ENCODE data around the gene SPATA17. TPM values are rescaled to one million over a fixed set of nuclear protein-coding genes. Genes with fewer than 3 reads are reported as not detected.

The SPATA17 gene
- polyA plus RNA-seq, 2 donors, result 0.04 to 0.13 TPM

DNA sequence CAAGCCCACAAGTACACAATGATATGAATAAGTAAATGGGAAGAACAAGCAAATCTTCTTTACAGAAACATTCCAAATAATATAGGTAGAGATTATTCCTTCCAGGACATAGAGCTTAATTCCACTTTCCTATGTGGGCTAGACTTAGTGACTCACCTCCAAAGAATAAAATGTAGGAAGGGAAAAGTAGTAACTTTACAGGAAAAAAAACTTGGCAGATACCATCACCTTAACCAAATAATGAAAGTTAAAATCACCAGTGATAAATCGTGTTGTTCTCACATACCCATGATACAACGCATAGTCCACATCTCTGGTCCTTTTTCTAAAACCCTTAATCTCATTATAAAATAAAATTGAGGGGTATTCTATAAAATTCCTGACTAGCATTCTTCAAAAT is 260.8 kb downstream of the SPATA17 start:
- Histone ChIP-seq H3K27me3 (ENCODE audit: control insufficient read depth in 1 of 2, insufficient read depth in 2 of 2, low read length in 2 of 2) (no peaks in the 10 kb centered on the region), H3K4me3 (ENCODE audit: low read depth in 1 of 2, low read length in 2 of 2) (no peak overlapping the region), H3K4me1 (ENCODE audit: control insufficient read depth in 2 of 2, insufficient read depth in 2 of 2, low read length in 1 of 2) (no peaks in the 10 kb centered on the region), H3K36me3 (ENCODE audit: control insufficient read depth in 2 of 2, insufficient read depth in 2 of 2, low read length in 1 of 2) (no peaks in the 10 kb centered on the region), H3K9me3 (ENCODE audit: control insufficient read depth in 2 of 2, insufficient read depth in 1 of 2, low read depth in 1 of 2, low read length in 1 of 2) (no peaks in the 10 kb centered on the region), H3K27ac (ENCODE audit: low read depth in 2 of 2, low read length in 1 of 2) (no peak overlapping the region)
- 82 to 87% methylated on average over 2 of the region's 2 CpGs for WGBS, 2 donors

DNA sequence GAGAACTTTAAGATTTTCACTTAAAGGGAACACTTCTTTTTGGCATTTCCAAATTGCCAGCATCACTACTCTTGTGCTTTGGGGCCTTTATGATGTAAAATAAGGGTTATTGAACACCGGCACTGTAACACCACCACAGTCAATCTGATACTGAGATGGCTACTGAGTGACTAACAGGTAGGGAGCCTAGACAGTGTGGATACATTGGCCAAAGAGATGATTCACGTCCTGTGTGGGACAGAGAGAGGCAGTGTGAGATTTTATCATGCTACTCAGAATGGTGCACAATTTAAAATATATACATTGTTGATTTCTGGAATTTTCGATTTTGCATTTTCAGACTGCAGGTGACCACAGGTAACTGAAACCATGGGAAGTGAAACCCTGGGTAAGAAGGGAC is 261.6 kb downstream of the SPATA17 start:
- H3K9me3 ChIP-seq (ENCODE audit: control insufficient read depth in 2 of 2, insufficient read depth in 1 of 2, low read depth in 1 of 2, low read length in 1 of 2), result no peaks in the 10 kb centered on the region
- no peaks in the 10 kb centered on the region for H3K36me3 ChIP-seq (ENCODE audit: control insufficient read depth in 2 of 2, insufficient read depth in 2 of 2, low read length in 1 of 2)
- no peak overlapping the region for H3K27ac ChIP-seq (ENCODE audit: low read depth in 2 of 2, low read length in 1 of 2)
- no peaks in the 10 kb centered on the region for H3K27me3 ChIP-seq (ENCODE audit: control insufficient read depth in 1 of 2, insufficient read depth in 2 of 2, low read length in 2 of 2)
- no peaks in the 10 kb centered on the region for H3K4me1 ChIP-seq (ENCODE audit: control insufficient read depth in 2 of 2, insufficient read depth in 2 of 2, low read length in 1 of 2)
- H3K4me3 ChIP-seq (ENCODE audit: low read depth in 1 of 2, low read length in 2 of 2), result no peak overlapping the region
- WGBS, 2 donors, result 74 to 77% methylated on average over 3 of the region's 3 CpGs

DNA sequence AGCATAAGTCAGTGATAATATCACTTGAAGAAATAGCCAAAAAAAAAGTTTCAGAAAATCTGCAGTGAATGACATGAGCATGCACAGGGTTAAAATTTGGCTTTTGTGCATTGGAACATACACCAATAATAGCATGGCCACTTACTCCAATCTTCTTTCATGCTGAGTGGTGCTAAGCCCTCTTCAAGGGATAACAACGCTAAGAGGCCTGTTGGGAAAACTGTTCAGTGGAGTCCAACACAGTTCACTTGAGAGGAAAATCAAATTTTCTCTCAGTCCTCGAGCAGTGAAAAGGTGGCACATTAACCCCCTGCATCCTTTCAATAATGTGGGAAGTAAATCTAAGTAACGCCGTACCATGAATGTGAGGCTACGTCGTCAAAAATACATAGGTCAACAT is 264.7 kb downstream of the SPATA17 start:
- no peak overlapping the region for H3K27ac ChIP-seq (ENCODE audit: low read depth in 2 of 2, low read length in 1 of 2)
- 73 to 76% methylated on average over 6 of the region's 6 CpGs for WGBS, 2 donors
- no peaks in the 10 kb centered on the region for H3K27me3 ChIP-seq (ENCODE audit: control insufficient read depth in 1 of 2, insufficient read depth in 2 of 2, low read length in 2 of 2)
- H3K4me1 ChIP-seq (ENCODE audit: control insufficient read depth in 2 of 2, insufficient read depth in 2 of 2, low read length in 1 of 2), result no peaks in the 10 kb centered on the region
- no peaks in the 10 kb centered on the region for H3K36me3 ChIP-seq (ENCODE audit: control insufficient read depth in 2 of 2, insufficient read depth in 2 of 2, low read length in 1 of 2)
- H3K9me3 ChIP-seq (ENCODE audit: control insufficient read depth in 2 of 2, insufficient read depth in 1 of 2, low read depth in 1 of 2, low read length in 1 of 2), result no peaks in the 10 kb centered on the region
- H3K4me3 ChIP-seq (ENCODE audit: low read depth in 1 of 2, low read length in 2 of 2), result no peak overlapping the region

DNA sequence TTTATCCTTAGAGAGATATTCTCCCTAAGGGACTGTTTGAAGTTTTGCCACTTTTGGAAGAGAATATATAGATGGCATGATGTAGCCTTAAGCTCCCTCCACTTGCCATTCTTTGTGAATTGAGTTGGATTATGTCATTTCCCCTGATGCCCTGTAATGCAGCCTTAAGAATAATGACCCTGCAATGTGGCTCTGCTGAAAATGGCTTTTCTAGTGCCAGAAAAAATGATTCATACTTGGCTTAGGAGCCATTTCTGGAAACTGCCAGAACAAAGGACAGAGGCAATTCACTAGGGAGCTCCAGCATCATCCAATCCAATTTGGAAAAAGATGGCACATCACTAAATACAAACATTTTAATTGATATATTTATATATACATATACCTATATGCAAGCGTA is 265.3 kb downstream of the SPATA17 start:
- Histone ChIP-seq H3K36me3 (ENCODE audit: control insufficient read depth in 2 of 2, insufficient read depth in 2 of 2, low read length in 1 of 2) (no peaks in the 10 kb centered on the region), H3K27ac (ENCODE audit: low read depth in 2 of 2, low read length in 1 of 2) (no peak overlapping the region)
- 77 to 78% methylated on average over 1 of the region's 1 CpG for WGBS, 2 donors

DNA sequence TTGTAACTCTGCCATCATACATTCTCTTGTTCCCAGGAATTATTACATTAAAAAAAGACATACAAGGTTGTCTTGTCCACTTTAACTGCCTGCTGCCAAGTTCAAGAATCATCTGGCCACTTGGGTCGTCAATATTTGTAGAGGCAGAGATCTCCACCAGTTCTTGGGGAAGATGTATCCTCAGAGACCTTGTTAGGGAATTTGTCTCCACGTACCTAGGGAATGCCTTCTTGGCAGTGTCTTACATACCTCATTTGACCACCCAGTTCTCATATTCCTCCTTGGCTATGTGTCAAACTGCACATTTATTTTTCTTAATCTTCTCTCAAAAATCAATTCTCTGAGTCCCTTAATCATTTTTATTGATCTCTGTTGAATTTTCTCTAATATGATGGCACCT is 266.0 kb downstream of the SPATA17 start:
- 54 to 63% methylated on average over 2 of the region's 2 CpGs for WGBS, 2 donors
- no peaks in the 10 kb centered on the region for H3K36me3 ChIP-seq (ENCODE audit: control insufficient read depth in 2 of 2, insufficient read depth in 2 of 2, low read length in 1 of 2)
- H3K4me3 ChIP-seq (ENCODE audit: low read depth in 1 of 2, low read length in 2 of 2), result no peak overlapping the region

More for the DNA sequence above, 265.3 kb downstream of the SPATA17 start:
- no peaks in the 10 kb centered on the region for H3K27me3 ChIP-seq (ENCODE audit: control insufficient read depth in 1 of 2, insufficient read depth in 2 of 2, low read length in 2 of 2)
- no peaks in the 10 kb centered on the region for H3K9me3 ChIP-seq (ENCODE audit: control insufficient read depth in 2 of 2, insufficient read depth in 1 of 2, low read depth in 1 of 2, low read length in 1 of 2)
- no peaks in the 10 kb centered on the region for H3K4me1 ChIP-seq (ENCODE audit: control insufficient read depth in 2 of 2, insufficient read depth in 2 of 2, low read length in 1 of 2)
- no peak overlapping the region for H3K4me3 ChIP-seq (ENCODE audit: low read depth in 1 of 2, low read length in 2 of 2)

DNA sequence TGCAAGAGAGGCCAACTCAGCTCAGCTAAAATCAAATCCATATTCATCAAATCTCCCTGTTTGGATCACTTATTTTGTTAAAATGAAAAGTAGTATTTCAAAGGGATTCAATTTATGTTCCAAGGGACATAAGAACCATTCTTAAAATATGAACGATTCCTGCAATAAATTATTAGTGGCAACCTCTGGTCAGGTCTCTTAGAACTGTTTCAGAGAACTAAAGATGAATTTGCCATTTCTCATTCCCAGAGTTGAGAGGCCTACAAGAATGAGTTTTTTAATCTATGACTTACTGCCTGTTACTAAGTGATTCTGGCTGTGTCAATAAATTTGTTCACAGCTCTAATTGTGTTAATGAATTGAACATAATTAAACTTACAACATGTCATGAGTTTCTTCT is 268.5 kb downstream of the SPATA17 start:
- H3K4me1 ChIP-seq (ENCODE audit: control insufficient read depth in 2 of 2, insufficient read depth in 2 of 2, low read length in 1 of 2), result no peaks in the 10 kb centered on the region
- 65 to 78% methylated on average over 1 of the region's 1 CpG for WGBS, 2 donors
- no peak overlapping the region for H3K4me3 ChIP-seq (ENCODE audit: low read depth in 1 of 2, low read length in 2 of 2)
- no peaks in the 10 kb centered on the region for H3K36me3 ChIP-seq (ENCODE audit: control insufficient read depth in 2 of 2, insufficient read depth in 2 of 2, low read length in 1 of 2)
- H3K27me3 ChIP-seq (ENCODE audit: control insufficient read depth in 1 of 2, insufficient read depth in 2 of 2, low read length in 2 of 2), result no peaks in the 10 kb centered on the region
- H3K27ac ChIP-seq (ENCODE audit: low read depth in 2 of 2, low read length in 1 of 2), result no peak overlapping the region
- H3K9me3 ChIP-seq (ENCODE audit: control insufficient read depth in 2 of 2, insufficient read depth in 1 of 2, low read depth in 1 of 2, low read length in 1 of 2), result no peaks in the 10 kb centered on the region

More for the DNA sequence above, 266.0 kb downstream of the SPATA17 start:
- H3K27me3 ChIP-seq (ENCODE audit: control insufficient read depth in 1 of 2, insufficient read depth in 2 of 2, low read length in 2 of 2), result no peaks in the 10 kb centered on the region
- no peak overlapping the region for H3K27ac ChIP-seq (ENCODE audit: low read depth in 2 of 2, low read length in 1 of 2)
- no peaks in the 10 kb centered on the region for H3K4me1 ChIP-seq (ENCODE audit: control insufficient read depth in 2 of 2, insufficient read depth in 2 of 2, low read length in 1 of 2)
- no peaks in the 10 kb centered on the region for H3K9me3 ChIP-seq (ENCODE audit: control insufficient read depth in 2 of 2, insufficient read depth in 1 of 2, low read depth in 1 of 2, low read length in 1 of 2)

DNA sequence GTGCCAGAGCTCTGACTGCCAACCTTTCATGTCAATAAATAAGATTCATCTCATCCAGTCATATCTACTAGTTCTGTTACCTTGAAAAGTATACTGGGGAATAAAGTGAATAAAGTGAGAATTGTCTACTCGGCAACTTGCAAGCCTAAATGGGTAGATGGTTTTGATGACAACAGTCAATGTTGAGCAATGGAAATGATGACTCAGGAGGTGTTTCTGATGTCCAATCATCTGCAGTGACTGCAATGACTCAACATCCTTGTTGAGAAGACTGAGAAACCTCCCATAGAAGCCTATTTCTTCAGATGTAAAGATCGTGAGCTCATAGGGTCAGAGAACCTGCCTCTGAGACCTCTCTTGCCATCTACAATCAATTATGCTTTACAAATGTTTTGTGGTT is 276.4 kb downstream of the SPATA17 start:
- no peak overlapping the region for H3K4me3 ChIP-seq (ENCODE audit: low read depth in 1 of 2, low read length in 2 of 2)
- no peaks in the 10 kb centered on the region for H3K4me1 ChIP-seq (ENCODE audit: control insufficient read depth in 2 of 2, insufficient read depth in 2 of 2, low read length in 1 of 2)

DNA sequence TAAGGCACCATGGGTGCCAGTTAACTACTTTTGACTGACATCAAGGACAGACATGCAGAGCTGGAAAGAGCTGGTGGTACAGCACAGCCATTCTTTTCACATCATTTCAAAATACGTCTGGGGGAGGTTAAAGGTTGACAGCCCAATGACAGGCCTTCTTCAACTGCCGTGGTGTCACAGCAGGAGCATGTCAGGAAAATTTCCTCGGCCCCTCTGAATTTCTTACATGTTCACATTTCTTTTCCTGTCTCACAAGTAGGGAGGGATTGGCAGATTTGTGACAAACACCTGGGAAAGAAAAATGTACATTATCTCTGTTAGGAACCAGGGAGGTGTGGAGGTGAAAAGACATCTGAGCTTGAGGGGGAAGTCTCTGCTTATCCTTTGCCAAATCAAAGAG is 279.1 kb downstream of the SPATA17 start:
- WGBS, 2 donors, result 53 to 54% methylated on average over 3 of the region's 3 CpGs
- no peaks in the 10 kb centered on the region for H3K4me1 ChIP-seq (ENCODE audit: control insufficient read depth in 2 of 2, insufficient read depth in 2 of 2, low read length in 1 of 2)
- H3K36me3 ChIP-seq (ENCODE audit: control insufficient read depth in 2 of 2, insufficient read depth in 2 of 2, low read length in 1 of 2), result no peaks in the 10 kb centered on the region
- H3K27me3 ChIP-seq (ENCODE audit: control insufficient read depth in 1 of 2, insufficient read depth in 2 of 2, low read length in 2 of 2), result no peaks in the 10 kb centered on the region
- H3K4me3 ChIP-seq (ENCODE audit: low read depth in 1 of 2, low read length in 2 of 2), result no peak overlapping the region
- no peaks in the 10 kb centered on the region for H3K9me3 ChIP-seq (ENCODE audit: control insufficient read depth in 2 of 2, insufficient read depth in 1 of 2, low read depth in 1 of 2, low read length in 1 of 2)
- no peak overlapping the region for H3K27ac ChIP-seq (ENCODE audit: low read depth in 2 of 2, low read length in 1 of 2)

More for the DNA sequence above, 276.4 kb downstream of the SPATA17 start:
- no peaks in the 10 kb centered on the region for H3K36me3 ChIP-seq (ENCODE audit: control insufficient read depth in 2 of 2, insufficient read depth in 2 of 2, low read length in 1 of 2)
- H3K27me3 ChIP-seq (ENCODE audit: control insufficient read depth in 1 of 2, insufficient read depth in 2 of 2, low read length in 2 of 2), result no peaks in the 10 kb centered on the region
- H3K27ac ChIP-seq (ENCODE audit: low read depth in 2 of 2, low read length in 1 of 2), result no peak overlapping the region
- WGBS, 2 donors, result 83 to 89% methylated on average over 2 of the region's 2 CpGs
- no peaks in the 10 kb centered on the region for H3K9me3 ChIP-seq (ENCODE audit: control insufficient read depth in 2 of 2, insufficient read depth in 1 of 2, low read depth in 1 of 2, low read length in 1 of 2)

DNA sequence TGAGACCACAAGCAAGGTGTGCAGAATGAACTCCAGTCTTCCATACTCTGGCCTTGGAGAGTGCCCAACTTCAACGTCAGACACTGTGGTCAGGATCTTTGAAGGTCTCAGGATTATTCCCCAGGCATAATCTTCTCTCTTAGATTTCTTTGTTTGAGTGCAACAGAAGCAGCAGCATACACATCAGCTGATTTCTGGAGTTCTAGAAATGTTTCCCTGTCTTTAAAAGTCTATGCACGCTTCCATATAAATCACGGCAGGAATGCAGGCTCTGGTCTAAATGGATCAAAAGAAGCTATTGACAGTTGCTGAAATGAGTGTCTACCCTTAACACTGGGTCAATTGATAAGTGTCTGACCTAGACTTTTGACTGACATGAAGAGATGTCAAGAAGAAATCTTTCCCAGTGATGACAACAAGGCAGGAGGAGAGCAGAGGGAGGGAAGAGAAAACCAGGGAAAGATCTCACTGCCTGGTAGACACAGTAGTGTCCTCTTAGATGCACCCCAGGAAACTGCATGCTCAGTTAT is 279.7 kb downstream of the SPATA17 start:
- H3K4me1 ChIP-seq (ENCODE audit: control insufficient read depth in 2 of 2, insufficient read depth in 2 of 2, low read length in 1 of 2), result no peaks in the 10 kb centered on the region
- 71 to 75% methylated on average over 3 of the region's 3 CpGs for WGBS, 2 donors
- no peaks in the 10 kb centered on the region for H3K9me3 ChIP-seq (ENCODE audit: control insufficient read depth in 2 of 2, insufficient read depth in 1 of 2, low read depth in 1 of 2, low read length in 1 of 2)
- no peak overlapping the region for H3K27ac ChIP-seq (ENCODE audit: low read depth in 2 of 2, low read length in 1 of 2)
- H3K4me3 ChIP-seq (ENCODE audit: low read depth in 1 of 2, low read length in 2 of 2), result no peak overlapping the region
- no peaks in the 10 kb centered on the region for H3K27me3 ChIP-seq (ENCODE audit: control insufficient read depth in 1 of 2, insufficient read depth in 2 of 2, low read length in 2 of 2)
- H3K36me3 ChIP-seq (ENCODE audit: control insufficient read depth in 2 of 2, insufficient read depth in 2 of 2, low read length in 1 of 2), result no peaks in the 10 kb centered on the region

DNA sequence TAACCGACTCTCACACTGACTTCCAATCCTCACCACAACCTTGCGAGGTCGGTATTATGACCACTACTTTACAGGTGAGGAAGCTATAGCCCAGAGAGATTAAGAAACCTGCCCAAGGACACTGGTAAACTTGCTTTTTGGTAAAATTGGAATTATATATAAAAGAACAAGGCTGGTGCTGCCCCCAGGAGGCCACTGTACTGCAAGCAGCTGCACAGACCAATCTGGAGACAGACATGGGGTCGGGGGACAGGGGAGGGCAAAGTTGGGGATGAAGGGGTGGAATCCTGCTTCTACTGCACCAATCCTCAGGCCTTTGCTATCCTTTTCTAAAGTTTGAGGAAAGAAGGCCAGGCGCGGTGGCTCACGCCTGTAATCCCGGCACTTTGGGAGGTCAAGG is 280.8 kb downstream of the SPATA17 start:
- WGBS, 2 donors, result 90 to 93% methylated on average over 8 of the region's 8 CpGs

More for the DNA sequence above, 280.8 kb downstream of the SPATA17 start:
- Histone ChIP-seq H3K9me3 (ENCODE audit: control insufficient read depth in 2 of 2, insufficient read depth in 1 of 2, low read depth in 1 of 2, low read length in 1 of 2) (no peaks in the 10 kb centered on the region), H3K4me1 (ENCODE audit: control insufficient read depth in 2 of 2, insufficient read depth in 2 of 2, low read length in 1 of 2) (no peaks in the 10 kb centered on the region), H3K27me3 (ENCODE audit: control insufficient read depth in 1 of 2, insufficient read depth in 2 of 2, low read length in 2 of 2) (no peaks in the 10 kb centered on the region), H3K4me3 (ENCODE audit: low read depth in 1 of 2, low read length in 2 of 2) (no peak overlapping the region), H3K36me3 (ENCODE audit: control insufficient read depth in 2 of 2, insufficient read depth in 2 of 2, low read length in 1 of 2) (no peaks in the 10 kb centered on the region), H3K27ac (ENCODE audit: low read depth in 2 of 2, low read length in 1 of 2) (no peak overlapping the region)

Data from esophagus (tissue), 2 donors.